Renal pelvis (tissue), 4 donors: Measurements from ENCODE around the gene ADGRD2. TPM values are rescaled to one million over a fixed set of nuclear protein-coding genes. Genes with fewer than 3 reads are reported as not detected.

Experiments
- DNase-seq: peaks from one replicate; pipeline ENCODE4 v3.0.0-alpha.2; 2013
- polyA plus RNA-seq, 3 donors: library from polyadenylated mRNA; unstranded; fragments of 120-200 nt; gene quantifications; one replicate each; pipeline ENCODE4 v1.2.1, GENCODE V29; 2013; ENCODE audit not compliant: insufficient read length in 3 of 3

The ADGRD2 gene
- polyA plus RNA-seq, 3 donors = 0.17 to 0.37 (median 0.19) TPM

DNA sequence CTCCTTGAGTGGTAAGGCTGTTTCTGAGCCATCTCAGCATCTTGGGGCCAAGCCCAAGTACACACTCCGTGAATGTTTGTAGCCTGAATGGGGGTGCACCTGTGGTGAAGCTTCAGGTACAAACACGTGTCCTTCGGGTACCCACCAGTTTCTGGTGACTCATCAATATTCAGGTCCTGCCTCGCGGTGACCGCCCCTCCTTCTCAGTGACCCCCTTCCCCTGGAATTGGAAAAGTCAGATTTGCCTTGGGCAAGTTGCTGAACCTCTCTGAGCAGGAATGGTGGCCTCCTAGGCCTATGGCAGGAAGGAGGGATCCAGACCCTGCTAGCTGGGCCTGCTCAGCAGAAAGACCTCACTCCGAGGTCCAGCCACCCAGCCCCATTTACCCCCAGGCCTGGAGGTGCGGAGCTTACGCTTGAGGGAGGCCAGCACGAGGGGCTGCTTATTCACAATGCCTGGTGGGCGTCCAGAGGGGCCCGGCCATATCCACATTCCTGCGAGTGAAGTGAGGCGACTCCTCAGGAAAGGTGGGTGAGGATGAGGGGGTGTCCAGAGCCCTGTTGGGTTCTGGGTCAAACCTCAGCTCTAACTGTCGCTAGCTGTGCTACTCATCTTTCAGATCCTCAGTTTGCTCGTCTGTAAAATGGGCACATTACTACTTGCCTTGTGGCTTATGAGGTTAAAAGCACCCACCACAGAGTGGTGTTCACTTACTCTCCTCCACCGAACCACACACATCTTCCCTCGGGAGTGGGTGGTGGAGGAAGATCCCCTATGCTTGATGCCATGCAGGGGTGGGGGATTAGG lies 7.0 kb downstream of the ADGRD2 start:
- DNase-seq = no peak

DNA sequence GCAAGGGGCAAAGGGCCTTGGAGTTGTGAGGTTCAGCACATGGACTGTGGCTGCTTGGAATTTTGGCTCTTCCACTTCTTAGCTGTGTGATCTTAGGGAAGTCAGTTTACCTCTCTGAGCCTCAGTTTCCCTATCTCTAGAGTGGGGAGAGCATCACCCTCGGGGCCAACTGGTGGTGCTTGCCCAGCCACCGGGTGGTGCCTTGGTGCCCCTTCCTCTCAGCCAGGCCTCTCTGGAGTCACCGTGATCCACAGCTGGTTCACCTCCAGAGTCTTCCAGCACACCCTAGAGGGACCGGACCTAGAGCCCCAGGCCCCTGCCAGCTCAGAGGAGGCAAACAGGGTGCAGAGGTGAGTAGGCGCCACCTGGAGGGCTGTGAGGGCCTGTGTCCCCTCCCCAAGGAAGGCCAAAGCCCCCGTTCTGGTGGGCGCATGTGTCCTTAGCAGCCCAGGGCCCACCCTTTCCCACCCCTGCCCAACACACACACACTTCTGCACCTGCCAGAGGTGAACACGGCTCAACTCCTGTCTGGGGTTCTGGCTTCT lies 7.7 kb downstream of the ADGRD2 start:
- no peak for DNase-seq

DNA sequence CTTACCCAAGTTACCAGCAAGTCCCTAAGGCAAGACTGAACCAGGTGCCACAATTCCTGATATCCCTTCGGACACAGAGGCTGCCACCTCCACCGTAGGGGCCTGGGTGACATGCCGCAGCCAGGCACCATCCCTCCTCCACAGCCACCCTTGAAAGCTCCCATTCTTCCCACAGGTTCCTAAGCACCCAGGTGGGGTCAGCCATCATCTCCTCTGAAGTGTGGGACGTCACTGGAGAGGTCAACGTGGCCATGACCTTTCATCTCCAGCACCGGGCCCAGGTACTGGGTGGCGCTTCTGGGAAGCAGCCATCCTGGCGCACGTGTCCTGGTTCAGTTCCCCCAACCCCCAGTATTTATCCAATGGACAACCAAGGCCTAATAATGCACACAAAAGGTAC lies 8.2 kb downstream of the ADGRD2 start:
- DNase-seq = no peak

DNA sequence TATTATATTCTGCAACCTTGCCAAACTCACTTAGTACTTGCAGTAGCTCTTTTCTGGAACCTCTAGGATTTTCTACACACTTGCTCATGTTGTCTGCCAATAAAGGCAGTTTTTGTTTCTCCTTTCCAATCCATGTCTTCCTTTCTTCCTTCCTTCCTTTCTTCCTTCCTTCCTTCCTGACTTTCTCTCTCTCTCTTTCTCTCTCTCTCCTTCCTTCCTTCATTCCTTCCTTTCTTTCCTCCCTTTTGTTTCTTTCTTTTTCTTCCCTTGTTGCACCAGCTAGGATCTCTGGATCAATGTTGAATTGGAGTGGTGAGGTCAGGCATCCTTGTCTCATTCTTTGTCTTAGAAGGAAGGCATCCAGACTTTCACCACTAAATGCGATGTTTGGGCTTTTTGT lies 12.5 kb downstream of the ADGRD2 start:
- no peak for DNase-seq

DNA sequence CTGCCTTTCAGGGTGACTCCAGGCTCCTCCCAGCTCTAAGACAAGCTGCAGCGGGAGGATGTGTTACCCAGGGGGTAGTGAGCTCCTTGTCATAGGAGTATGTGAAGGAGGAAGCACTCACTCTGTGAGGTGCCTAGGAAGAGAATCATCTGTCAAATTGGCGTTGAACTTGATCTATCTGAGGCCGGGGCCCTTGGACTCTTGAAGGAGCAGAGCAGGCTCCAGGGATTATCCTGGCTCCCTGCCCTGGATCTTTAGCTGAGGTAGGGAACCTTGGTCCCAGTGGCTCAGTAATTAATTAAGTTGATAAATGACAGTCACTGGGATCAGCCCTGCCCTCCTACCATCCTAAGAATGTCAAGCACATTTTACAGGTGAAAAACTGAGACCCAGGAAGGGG lies 15.5 kb downstream of the ADGRD2 start:
- DNase-seq = no peak

DNA sequence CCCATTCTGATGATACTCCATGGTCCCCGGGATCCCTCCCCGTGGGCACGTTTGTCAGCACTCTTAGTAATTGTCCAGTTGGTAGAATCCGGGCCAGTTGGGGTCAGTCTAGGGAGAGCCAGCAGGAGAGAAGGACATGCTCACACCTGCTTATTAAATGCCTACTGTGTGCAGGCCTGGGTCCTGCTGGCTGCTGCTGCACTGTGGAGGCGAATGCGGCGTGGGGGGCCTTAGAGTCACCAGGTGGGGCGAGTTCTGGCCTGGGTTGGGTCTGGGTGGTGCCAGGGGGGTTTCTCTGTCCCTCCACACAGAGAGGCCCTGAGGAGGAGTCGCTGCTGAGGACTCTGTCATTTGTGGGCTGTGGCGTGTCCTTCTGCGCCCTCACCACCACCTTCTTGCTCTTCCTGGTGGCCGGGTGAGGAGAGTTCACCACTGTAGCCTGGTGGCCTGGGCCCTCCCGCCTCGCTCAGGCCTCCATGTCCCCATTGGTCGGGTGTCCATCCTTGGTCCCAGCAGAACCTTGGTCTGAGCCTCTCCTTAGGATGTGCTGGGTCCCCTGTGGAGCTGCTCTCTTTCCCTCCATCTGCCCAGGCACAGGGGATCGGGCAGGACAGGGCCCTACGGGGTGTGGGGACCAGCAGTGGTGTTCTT lies 17.3 kb downstream of the ADGRD2 start:
- DNase-seq = no peak

DNA sequence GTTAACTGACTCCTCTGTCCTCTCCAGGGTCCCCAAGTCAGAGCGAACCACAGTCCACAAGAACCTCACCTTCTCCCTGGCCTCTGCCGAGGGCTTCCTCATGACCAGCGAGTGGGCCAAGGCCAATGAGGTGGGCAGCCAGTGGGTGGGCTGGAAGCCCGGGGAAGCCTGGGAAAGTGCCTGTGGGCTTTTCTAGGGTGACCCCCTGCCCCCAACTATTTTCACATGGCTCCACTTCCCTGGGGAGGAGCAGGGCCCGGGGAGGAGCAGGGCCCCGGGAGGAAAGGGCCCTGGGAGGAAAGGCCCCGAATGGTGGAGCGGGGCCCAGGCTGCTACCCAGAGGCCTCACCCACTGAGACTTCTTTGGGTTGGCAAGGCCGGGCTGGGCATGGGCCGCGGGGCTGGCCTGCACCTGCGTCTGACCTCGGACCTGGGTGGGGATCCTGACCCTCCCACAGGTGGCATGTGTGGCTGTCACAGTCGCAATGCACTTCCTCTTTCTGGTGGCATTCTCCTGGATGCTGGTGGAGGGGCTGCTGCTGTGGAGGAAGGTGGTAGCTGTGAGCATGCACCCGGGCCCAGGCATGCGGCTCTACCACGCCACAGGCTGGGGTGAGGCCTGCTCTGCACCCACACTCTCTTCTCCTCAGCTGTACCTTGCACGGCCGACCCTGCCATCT lies 17.9 kb downstream of the ADGRD2 start:
- no peak for DNase-seq

DNA sequence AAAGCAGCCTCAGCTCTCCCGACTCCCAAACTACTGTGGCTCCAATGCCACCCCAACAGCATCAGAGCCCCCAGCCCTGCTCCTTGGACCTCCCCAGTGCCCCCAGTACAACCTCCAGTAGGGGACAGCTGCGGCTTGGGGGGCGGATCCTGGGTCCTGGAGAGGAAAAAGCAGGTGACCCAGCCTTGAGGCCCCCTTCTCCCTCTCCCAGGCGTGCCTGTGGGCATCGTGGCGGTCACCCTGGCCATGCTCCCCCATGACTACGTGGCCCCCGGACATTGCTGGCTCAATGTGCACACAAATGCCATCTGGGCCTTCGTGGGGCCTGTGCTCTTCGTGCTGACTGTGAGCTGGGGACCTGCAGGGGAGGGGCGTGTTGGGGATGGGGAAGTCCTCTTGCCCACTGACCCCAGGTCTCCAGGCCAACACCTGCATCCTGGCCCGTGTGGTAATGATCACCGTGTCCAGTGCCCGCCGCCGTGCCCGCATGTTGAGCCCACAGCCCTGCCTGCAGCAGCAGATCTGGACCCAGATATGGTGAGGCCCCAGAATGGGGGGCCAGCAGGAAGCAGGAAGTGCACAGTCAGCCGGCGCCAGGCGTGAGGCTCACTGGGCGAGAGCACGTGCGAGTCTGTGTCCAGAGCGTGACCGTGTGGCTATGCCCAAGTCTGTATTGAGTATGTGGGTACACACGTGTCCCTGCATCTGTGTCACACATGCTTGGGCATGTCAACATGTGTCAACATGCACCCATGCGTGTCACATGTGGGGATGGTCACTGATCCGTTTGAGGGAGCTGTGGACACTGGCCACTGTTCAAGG lies 19.0 kb downstream of the ADGRD2 start:
- no peak for DNase-seq

DNA sequence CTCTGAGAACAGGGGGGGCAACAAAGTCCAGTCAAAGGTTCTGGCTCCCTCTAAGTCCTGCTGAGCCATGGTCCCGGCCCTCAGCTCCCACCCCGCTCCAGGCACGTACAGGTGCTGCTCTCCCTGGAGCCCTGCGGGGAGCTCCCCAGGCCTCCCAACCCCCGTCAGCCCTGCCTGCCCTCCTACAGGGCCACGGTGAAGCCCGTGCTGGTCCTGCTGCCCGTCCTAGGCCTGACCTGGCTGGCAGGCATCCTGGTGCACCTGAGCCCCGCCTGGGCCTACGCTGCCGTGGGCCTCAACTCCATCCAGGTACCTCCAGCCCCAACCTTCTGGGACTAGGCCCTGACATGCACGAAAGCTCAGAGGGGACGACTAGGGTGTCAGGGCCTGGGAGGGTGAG lies 20.1 kb downstream of the ADGRD2 start:
- no peak for DNase-seq

DNA sequence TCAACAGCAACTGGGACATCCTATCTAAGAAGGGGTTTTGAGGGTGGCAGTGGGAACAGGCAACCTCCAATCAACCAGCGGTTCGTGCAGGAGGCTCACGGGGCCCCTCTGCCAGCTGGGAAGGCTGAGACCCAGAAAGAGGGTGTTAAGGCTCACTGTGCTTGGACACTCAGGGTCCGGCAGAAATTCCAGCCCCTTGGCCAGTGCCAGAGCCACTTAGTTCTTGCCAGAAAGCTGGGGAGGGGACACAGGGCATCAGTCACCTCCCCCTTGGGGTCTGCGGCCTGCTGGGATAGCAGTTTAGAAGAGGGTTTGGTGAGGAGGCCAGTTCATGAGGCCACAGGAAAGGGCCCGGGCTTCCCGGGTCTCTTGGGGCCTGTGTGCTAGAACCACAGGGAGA lies 20.5 kb downstream of the ADGRD2 start:
- no peak for DNase-seq

DNA sequence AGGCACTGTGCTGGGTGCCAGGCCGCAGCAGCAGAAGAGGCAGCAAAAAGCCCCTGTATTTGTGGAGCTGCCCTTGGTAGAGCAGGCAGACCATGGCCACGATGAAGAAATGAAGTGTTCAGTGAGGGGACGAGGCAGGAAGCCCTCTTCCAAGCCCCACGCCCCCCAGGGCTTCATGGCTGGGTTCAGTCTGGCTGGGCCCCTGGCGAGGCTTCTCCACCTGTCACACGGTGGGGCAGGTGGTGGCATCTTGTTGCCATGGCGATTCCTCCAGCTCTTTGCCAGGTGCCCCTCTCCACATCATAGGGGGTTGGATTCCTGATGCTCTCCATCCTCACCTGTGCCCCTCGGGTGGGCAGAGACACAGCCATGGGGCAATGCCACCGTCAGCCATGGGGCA lies 21.5 kb downstream of the ADGRD2 start:
- no peak for DNase-seq

DNA sequence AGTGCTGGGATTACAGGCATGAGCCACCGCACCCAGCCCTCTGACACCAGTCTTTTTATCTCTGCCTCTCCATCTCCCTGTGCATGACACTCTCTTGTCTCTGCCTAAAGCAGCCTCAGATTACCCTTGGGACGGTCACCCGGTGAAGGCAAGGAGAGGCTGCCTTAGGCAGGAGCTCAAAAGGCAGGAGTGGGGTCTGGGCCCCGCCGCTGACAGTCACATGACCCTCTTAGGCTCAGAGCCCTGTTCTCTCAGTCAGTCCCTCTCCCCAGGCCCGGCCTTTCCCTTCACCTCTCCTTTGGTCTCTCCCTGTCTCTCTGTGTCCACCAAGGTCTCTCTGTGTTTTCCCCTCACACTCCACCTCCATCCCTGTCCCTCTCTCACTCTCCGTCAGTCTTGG lies 22.5 kb downstream of the ADGRD2 start:
- no peak for DNase-seq

DNA sequence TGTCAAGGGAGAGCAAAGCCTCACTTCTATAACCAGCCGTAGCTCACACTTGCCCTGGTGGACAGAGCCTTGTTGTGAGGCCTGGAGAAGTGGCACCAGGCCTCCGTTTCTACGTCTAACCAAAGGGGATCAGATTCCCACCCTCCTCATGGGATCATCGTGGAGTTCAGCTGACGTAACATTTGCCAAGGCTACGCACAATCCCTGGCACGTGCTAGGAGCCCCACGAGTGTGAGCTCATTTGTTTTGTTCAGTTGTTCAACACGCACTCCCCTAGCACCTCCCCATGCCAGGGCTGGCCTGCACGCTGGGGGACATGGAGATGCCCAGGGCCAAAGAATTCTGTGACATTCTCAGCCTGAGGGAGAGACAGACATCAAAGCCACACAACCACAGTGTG lies 23.1 kb downstream of the ADGRD2 start:
- no peak for DNase-seq

DNA sequence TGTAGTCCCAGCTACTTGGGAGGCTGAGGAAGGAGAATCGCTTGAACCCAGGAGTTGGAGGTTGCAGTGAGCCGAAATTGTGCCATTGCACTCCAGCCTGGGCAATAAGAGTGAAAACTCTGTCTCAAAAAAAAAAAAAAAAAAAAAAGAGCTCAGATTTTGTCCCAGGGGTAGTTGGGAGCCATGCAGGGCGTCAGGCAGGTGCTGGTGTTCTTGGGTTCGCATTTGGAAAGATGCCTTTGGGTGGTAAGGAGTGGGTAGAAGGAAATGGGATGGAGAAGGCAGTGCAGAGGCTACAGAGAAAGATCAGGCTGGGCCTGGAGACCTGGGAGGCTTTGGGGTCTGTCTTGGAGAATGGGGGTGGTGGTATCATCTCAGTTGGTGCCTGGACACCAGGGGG lies 23.9 kb downstream of the ADGRD2 start:
- no peak for DNase-seq

DNA sequence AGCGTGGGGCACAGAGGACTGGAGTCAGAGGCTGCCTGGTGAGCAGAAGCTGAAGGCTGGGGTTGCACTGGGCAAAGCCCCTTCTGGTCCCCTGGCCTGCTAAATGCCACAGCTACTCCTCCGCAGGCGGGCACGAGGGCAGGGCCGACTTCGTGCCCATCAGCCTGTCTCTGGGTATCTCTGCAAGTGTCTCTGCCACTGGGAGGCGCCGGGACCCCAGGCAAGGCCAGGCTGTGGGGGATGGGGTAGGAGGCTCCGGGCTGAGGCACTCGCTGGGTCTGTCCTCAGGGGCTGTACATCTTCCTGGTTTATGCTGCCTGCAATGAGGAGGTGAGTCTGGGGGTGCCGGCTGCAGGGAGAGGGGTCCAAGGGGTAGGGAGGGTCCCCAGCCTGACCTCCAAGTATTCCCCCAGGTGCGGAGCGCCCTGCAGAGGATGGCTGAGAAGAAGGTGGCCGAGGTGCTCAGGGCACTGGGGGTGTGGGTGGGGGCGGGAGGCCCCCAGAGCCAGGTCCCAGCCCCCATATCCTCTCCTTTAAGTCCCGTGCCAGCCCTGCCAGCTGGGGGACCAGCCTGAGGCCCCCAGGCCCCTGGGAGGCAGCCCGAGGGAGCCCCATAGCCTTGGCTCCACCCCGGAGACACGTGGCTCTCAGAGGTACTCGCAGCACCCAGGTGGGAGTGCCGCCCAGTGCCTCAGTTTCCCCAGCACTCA lies 25.1 kb downstream of the ADGRD2 start:
- no peak for DNase-seq

DNA sequence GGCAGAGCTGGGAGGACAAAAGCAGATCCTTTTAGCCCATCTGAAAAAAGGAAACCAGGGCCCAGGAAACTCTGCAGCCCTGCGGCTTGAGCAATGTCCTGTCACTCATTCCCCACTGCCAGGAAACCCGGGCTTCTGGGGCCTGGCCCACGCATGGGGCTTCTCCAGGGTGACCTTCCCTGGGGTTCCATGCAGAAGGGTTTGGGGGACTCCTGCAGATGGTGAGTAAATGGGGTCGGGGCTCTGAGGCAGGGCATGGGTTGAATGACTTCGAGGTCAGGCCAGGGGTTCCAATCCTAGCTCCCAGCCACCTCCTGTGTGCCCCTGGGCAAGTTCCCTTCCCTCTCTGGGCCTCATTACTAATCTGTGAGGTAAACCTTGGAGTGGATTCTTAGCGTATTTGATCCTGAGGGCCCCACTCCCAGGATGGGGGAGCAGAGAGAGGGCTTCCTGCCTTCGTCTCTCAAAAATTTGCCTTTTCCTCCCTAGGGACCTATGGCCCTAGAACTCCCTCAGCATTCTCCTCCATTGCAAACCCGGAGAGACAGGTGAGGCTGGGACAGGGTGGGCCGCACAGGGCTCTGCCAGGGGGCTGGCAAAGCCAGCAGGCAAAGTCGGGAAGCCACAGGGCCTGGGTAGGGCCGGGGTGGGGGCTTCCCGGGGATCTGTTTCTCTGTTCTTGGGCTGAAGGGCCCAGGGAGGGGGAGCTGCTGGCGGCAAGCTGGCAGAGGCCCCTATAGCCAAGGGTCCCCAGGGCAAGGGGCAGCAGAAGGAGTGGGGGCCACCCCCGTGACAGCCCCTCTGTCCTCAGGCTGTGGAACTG lies 25.8 kb downstream of the ADGRD2 start:
- no peak for DNase-seq

DNA sequence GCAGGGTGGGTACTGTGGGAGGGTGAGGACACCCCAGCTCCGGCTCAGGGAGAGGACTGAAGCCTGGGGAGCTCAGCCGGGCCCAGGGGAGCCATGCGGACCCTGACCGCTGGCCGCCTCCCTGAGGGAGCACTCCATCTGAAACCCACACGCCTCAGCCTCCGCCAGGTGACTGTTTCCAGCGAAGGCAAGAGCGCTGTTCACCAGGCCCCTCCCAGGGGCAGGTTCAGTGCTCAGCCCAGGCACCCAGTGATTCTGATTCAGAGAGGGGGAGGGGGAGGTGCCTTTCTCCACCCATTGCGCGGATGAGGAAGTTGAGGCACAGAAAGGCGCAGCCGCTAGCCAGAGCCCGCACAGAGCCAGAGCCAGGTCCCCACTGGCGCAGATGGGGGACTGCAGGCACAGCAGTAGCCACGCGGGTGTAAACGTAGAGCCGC lies 27.0 kb downstream of the ADGRD2 start:
- no peak for DNase-seq

DNA sequence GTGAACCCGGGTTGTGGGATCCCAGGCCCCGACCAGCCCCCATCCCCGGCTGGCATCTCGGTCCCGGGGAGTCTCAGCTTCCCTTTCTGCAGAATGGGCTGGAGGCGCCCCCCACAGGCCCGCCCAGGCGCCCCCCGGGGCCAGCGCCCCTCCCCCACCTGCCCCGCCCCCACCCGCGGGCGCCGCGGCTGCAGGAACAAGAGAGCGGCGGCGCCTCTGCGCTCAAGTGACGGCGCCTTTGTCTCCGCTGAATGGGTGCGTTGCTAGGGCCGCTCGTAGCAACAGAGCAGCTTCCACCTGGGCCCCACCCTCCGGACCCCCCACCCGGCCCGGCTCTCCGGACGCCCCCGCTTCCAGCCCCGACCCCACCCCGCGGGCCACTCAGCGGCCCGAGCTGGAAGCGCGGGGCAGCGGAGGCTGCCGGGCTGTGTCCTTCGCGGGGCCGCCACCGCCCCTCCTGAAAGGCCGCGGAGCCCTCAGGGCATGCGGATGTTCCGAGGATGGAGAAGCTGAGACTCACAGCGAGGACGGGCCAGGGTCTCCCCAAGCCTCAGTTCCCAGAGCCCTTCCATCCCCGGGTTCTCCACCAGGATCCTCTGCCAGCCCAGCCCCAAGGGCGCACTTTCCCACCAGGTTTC lies 27.5 kb downstream of the ADGRD2 start:
- no peak for DNase-seq

DNA sequence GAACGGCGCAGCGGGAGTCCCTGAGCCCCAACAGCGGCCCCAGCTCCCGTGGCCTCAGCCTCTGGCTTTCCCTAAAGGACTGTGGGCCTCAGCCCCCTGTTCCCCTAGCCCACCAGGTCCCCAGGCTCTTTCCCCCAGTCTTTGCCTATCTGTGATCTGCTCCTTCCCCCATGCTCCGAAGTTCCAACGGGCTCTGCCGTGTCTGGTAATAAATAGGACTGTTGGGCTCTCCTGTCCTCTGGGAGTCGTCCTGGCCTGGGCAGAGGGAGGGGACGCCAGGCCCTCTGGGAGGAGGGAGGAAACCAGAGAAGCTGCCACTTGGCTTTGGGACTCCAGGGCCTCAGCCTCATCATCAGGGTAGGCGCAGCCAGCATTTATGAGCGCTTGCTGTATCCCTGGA lies 28.1 kb downstream of the ADGRD2 start:
- DNase-seq = no peak

DNA sequence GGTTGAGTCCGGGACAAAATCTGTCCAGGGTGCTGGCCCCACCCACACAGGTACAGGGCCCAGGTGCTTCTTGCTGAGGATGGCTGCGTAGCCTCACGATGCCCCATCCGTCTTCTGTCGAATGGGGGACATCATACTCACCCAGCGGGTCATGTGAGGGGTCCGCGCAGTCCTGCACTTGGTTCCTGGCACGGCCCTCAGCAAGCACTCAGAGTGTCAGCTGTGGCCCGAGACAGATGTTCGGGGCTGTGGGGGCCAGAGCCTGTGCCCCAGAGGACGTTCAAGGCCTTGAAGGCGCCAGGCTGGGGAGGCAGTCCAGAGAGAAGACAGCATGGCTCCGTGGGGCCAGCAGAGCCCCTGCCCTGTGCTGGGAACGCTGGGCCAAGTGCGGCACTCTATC lies 29.1 kb downstream of the ADGRD2 start:
- no peak for DNase-seq
